Islet of Langerhans (tissue), 1 donor: ENCODE measurements around the gene SCPEP1.
"Not testable (repeated sequence)": the region's sequence is repeated elsewhere in the genome, so short reads cannot be mapped to it uniquely, and the experiment has no call there.

Experiments
- FAIRE-seq: peaks from one replicate; lab custom pipeline; 2011; peaks lifted over from hg19 to GRCh38; lab: Jason Lieb, UNC

Gene SCPEP1

GRCh38 chr17:56965241-56965640 lies 12.7 kb upstream of the SCPEP1 start:
- not testable (repeated sequence) for FAIRE-seq

GRCh38 chr17:56965681-56966080 lies 12.2 kb upstream of the SCPEP1 start:
- not testable (repeated sequence) for FAIRE-seq

- FAIRE-seq = no peak
Measured at GRCh38 chr17:56966338-56966737, 11.6 kb upstream of the SCPEP1 start.

- no peak for FAIRE-seq
Measured at GRCh38 chr17:56970974-56971373, 7.0 kb upstream of the SCPEP1 start.

GRCh38 chr17:56972111-56972730 lies 5.7 kb upstream of the SCPEP1 start:
- no peak for FAIRE-seq

GRCh38 chr17:56973520-56973919 lies 4.4 kb upstream of the SCPEP1 start:
- FAIRE-seq = no peak

- FAIRE-seq = no peak
Measured at GRCh38 chr17:56974055-56974454, 3.9 kb upstream of the SCPEP1 start.

- FAIRE-seq = no peak
Measured at GRCh38 chr17:56975656-56976055, 2.3 kb upstream of the SCPEP1 start.

- peak; percentile 9 for FAIRE-seq
Measured at GRCh38 chr17:56976941-56977608, 856 bp upstream of the SCPEP1 start.

- no peak for FAIRE-seq
Measured at GRCh38 chr17:56978441-56979090, 635 bp downstream of the SCPEP1 start.

GRCh38 chr17:56979091-56979480 lies 1.2 kb downstream of the SCPEP1 start:
- no peak for FAIRE-seq

- FAIRE-seq = not testable (repeated sequence)
Measured at GRCh38 chr17:56980526-56980925, 2.6 kb downstream of the SCPEP1 start.

- no peak for FAIRE-seq
Measured at GRCh38 chr17:56982312-56982711, 4.4 kb downstream of the SCPEP1 start.

GRCh38 chr17:56983366-56983765 lies 5.4 kb downstream of the SCPEP1 start:
- no peak for FAIRE-seq

GRCh38 chr17:56985371-56986162 lies 7.6 kb downstream of the SCPEP1 start:
- FAIRE-seq = no peak

GRCh38 chr17:56987283-56987834 lies 9.4 kb downstream of the SCPEP1 start:
- no peak for FAIRE-seq

GRCh38 chr17:56988901-56989572 lies 11.1 kb downstream of the SCPEP1 start:
- no peak for FAIRE-seq

GRCh38 chr17:56992364-56992763 lies 14.4 kb downstream of the SCPEP1 start:
- FAIRE-seq = no peak

GRCh38 chr17:56994009-56994792 lies 16.3 kb downstream of the SCPEP1 start:
- FAIRE-seq = no peak

- FAIRE-seq = no peak
Measured at GRCh38 chr17:56995766-56996165, 17.8 kb downstream of the SCPEP1 start.

- FAIRE-seq = no peak
Measured at GRCh38 chr17:56997313-56997712, 19.4 kb downstream of the SCPEP1 start.
